Thoracic aorta (tissue), 2 donors: ENCODE data around the gene RPP21. TPM values are rescaled to one million over a fixed set of nuclear protein-coding genes. Genes with fewer than 3 reads are reported as not detected.

Experiments used
- ATAC-seq: fragments of 150-250 bp; one replicate; pipeline ENCODE4 v1.8.0; 2017; ENCODE audit warnings: low read depth; ENCODE audit not compliant: insufficient number of reproducible peaks, low FRiP score
- DNase-seq: peaks from one replicate; pipeline ENCODE4 v3.0.0-alpha.2; 2020; ENCODE audit warnings: low spot score
- H3K27ac ChIP-seq, 2 donors: fragments of 200-600 bp; sonication (generic); 1 replicate in 1 of 2; 2 replicates in 1 of 2; pipeline ENCODE4 v1.5.1; 2016; ENCODE audit warnings: mild to moderate bottlenecking in 2 of 2, moderate library complexity in 2 of 2
- H3K27me3 ChIP-seq: fragments of 200-600 bp; sonication (generic); replicated peaks from 2 replicates; pipeline ENCODE4 v1.6.0; 2016; ENCODE audit warnings: mild to moderate bottlenecking; ENCODE audit not compliant: insufficient read depth
- H3K36me3 ChIP-seq: fragments of 200-600 bp; sonication (generic); one replicate; pipeline ENCODE4 v1.5.1; 2016
- H3K4me1 ChIP-seq, 2 donors: fragments of 200-600 bp; sonication (generic); 1 replicate in 1 of 2; 2 replicates in 1 of 2; pipeline versions ENCODE4 v1.5.1 to v1.6.0; 2016; ENCODE audit warnings: low read depth in 2 of 2, mild to moderate bottlenecking in 1 of 2; ENCODE audit not compliant: control insufficient read depth in 1 of 2
- H3K4me3 ChIP-seq: fragments of 200-600 bp; sonication (generic); 2 replicates; pipeline ENCODE4 v1.5.1; 2016; ENCODE audit warnings: mild to moderate bottlenecking
- H3K9me3 ChIP-seq: fragments of 200-600 bp; sonication (generic); 2 replicates; pipeline ENCODE4 v1.5.1; 2016
- CTCF ChIP-seq: fragments of 200-600 bp; sonication (generic); IDR thresholded peaks from one replicate; pipeline ENCODE4 v1.5.1; 2019; ENCODE audit warnings: antibody characterized with exemption
- total RNA-seq, 2 donors: library from RNA; depleted of rRNA; stranded (reverse); fragments of >200 nt; gene quantifications; one replicate each; pipeline versions ENCODE4 v1.1.0 to v1.2.3, GENCODE V29; 2016

The RPP21 gene
- total RNA-seq, 2 donors from 2014 or later: 20.8 to 49.7 TPM

DNA sequence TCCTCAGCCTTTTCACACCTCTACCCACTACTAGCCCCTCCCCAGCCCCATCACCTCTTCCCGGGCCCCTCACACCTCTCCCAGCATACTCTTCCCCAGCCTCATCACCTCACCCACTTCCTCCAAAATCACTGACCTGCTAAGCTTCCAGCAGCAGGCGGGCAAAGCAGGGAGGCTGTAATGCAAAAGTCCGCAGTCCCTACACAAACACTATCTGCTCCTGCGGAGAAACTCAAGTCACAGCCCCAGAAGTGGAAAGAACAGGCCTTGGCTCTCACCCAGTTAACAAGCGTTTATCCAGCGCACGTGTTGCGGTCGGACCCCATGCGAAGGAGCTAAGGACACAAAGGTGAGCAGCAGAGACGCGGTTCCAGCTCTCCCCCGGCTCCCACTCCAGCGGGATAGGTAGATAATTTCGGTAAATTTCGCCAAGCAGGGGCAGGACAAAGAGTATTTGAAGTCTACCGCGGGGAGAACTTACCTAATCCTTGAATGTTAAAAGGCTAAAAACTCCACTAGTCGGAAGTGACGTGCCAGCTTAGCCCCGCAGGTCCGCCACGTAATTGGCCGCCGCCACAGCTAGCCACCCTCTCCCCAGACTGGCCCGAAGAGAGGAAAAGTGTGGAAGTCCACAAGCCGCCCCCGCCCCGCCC, 19.0 kb upstream of the RPP21 start:
- ATAC-seq: peak; percentile 37
- H3K27me3 ChIP-seq: no peaks in the 10 kb centered on the region
- TF ChIP-seq CTCF: no peak
- no peak for DNase-seq
- H3K4me1 ChIP-seq: peaks cover 22 to 34% of the 10 kb centered on the region in 2 donors
- H3K36me3 ChIP-seq: peaks cover 17% of the 10 kb centered on the region
- peak overlapping the region; percentile 96 to 98 for H3K27ac ChIP-seq
- H3K9me3 ChIP-seq: no peaks in the 10 kb centered on the region
- H3K4me3 ChIP-seq: peak overlapping the region; percentile 95

GRCh38 chr6:30326526-30327231, 18.3 kb upstream of the RPP21 start, which contains the start of gene TRIM39:
TRIM39 (plus strand) TSS chr6:30326927; CDS start chr6:30329318, 2,391 bp downstream.
- ATAC-seq (peak; percentile 58), DNase-seq (peak; percentile 48)
- Histone ChIP-seq H3K4me3 (peak within 1 kb of the TSS; percentile 95), H3K4me1 (peaks cover 22 to 30% of the 10 kb centered on the region in 2 donors), H3K27me3 (no peaks in the 10 kb centered on the region), H3K36me3 (peaks cover 24% of the 10 kb centered on the region), H3K9me3 (no peaks in the 10 kb centered on the region), H3K27ac (peak within 1 kb of the TSS; percentile 96 to 98)
- TF ChIP-seq CTCF: no peak

GRCh38 chr6:30327232-30327746, 17.7 kb upstream of the RPP21 start:
- H3K4me1 ChIP-seq: peaks cover 22 to 26% of the 10 kb centered on the region in 2 donors
- no peak for TF ChIP-seq CTCF
- no peaks in the 10 kb centered on the region for H3K27me3 ChIP-seq
- H3K9me3 ChIP-seq: no peaks in the 10 kb centered on the region
- no peak for ATAC-seq
- peak overlapping the region; percentile 95 for H3K4me3 ChIP-seq
- H3K27ac ChIP-seq: peak overlapping the region; percentile 96 to 98
- H3K36me3 ChIP-seq: peaks cover 27% of the 10 kb centered on the region
- DNase-seq: no peak

- Histone ChIP-seq H3K4me3 (no peak overlapping the region), H3K27me3 (no peaks in the 10 kb centered on the region), H3K9me3 (no peaks in the 10 kb centered on the region), H3K4me1 (peaks cover 22 to 26% of the 10 kb centered on the region in 2 donors), H3K36me3 (peaks cover 27% of the 10 kb centered on the region), H3K27ac (no peak overlapping the region)
- TF ChIP-seq CTCF: no peak
- no peak for DNase-seq
- ATAC-seq: no peak
Measured at GRCh38 chr6:30328397-30328796, 16.6 kb upstream of the RPP21 start.

DNA sequence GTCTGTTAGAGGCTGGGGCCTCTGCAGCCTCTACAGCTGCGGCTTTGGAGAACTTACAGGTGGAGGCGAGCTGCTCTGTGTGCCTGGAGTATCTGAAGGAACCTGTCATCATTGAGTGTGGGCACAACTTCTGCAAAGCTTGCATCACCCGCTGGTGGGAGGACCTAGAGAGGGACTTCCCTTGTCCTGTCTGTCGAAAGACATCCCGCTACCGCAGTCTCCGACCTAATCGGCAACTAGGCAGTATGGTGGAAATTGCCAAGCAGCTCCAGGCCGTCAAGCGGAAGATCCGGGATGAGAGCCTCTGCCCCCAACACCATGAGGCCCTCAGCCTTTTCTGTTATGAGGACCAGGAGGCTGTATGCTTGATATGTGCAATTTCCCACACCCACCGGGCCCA, 15.6 kb upstream of the RPP21 start:
- Histone ChIP-seq H3K27me3 (no peaks in the 10 kb centered on the region), H3K36me3 (peaks cover 27% of the 10 kb centered on the region), H3K4me3 (no peak overlapping the region), H3K4me1 (peaks cover 20 to 25% of the 10 kb centered on the region in 2 donors), H3K27ac (no peak overlapping the region), H3K9me3 (no peaks in the 10 kb centered on the region)
- no peak for DNase-seq
- no peak for TF ChIP-seq CTCF
- no peak for ATAC-seq
